DOHH2 (cell line): ENCODE measurements around the gene OPRL1.

Experiments
- H3F3A ChIP-seq: fragments of 200-600 bp; sonication (generic), shearing (Covaris generic); 2 replicates; pipeline ENCODE4 v1.6.0; 2016; ENCODE audit warnings: antibody characterized with exemption, mild to moderate bottlenecking; ENCODE audit not compliant: control insufficient read depth, insufficient read depth
- H3K27ac ChIP-seq: fragments of 200-600 bp; sonication (generic); 2 replicates; pipeline ENCODE4 v1.5.1; 2014; ENCODE audit warnings: low read depth, mild to moderate bottlenecking, low read length, moderate library complexity
- H3K27me3 ChIP-seq: fragments of 200-600 bp; sonication (generic); 2 replicates; pipeline ENCODE4 v1.6.1; 2014; ENCODE audit warnings: mild to moderate bottlenecking, low read length, mixed read lengths; ENCODE audit not compliant: control insufficient read depth
- H3K36me3 ChIP-seq: fragments of 200-600 bp; sonication (generic); 2 replicates; pipeline ENCODE4 v1.6.1; 2014; ENCODE audit warnings: mild to moderate bottlenecking, low read length, moderate library complexity, mixed read lengths; ENCODE audit not compliant: control insufficient read depth
- H3K4me1 ChIP-seq: fragments of 200-600 bp; sonication (generic); 2 replicates; pipeline ENCODE4 v1.6.1; 2014; ENCODE audit warnings: mild to moderate bottlenecking, low read length, mixed read lengths; ENCODE audit not compliant: control insufficient read depth
- H3K4me2 ChIP-seq: fragments of 200-600 bp; sonication (generic); 2 replicates; pipeline ENCODE4 v1.6.0; 2014; ENCODE audit warnings: mild to moderate bottlenecking, low read length, moderate library complexity
- H3K4me3 ChIP-seq: fragments of 200-600 bp; sonication (generic); 2 replicates; pipeline ENCODE4 v1.5.1; 2014; ENCODE audit warnings: mild to moderate bottlenecking, low read length, mixed read lengths
- H3K79me2 ChIP-seq: fragments of 200-600 bp; sonication (generic); 2 replicates; pipeline ENCODE4 v1.6.1; 2014; ENCODE audit warnings: mild to moderate bottlenecking, low read length, mixed read lengths; ENCODE audit not compliant: control insufficient read depth
- H3K9me2 ChIP-seq: fragments of 200-600 bp; sonication (generic); replicated peaks from 2 replicates; pipeline ENCODE4 v1.6.1; 2014; ENCODE audit warnings: mild to moderate bottlenecking, low read length, mixed read lengths; ENCODE audit not compliant: control insufficient read depth
- H3K9me3 ChIP-seq: fragments of 200-600 bp; sonication (generic); 2 replicates; pipeline ENCODE4 v1.6.1; 2014; ENCODE audit warnings: antibody characterized with exemption, low read length, mixed read lengths; ENCODE audit not compliant: control insufficient read depth, insufficient read depth
- H4K20me1 ChIP-seq: fragments of 200-600 bp; sonication (generic); 2 replicates; pipeline ENCODE4 v1.6.0; 2014; ENCODE audit warnings: low read depth, mild to moderate bottlenecking, antibody characterized with exemption, low read length, moderate library complexity; ENCODE audit not compliant: control insufficient read depth, insufficient read depth
- EZH2phosphoT487 ChIP-seq: fragments of 200-600 bp; sonication (generic); IDR thresholded peaks from 2 replicates; pipeline ENCODE4 v1.6.1; 2017; ENCODE audit warnings: borderline replicate concordance, mild to moderate bottlenecking, antibody characterized with exemption, low read length, moderate library complexity, mixed read lengths
- TF ChIP-seq, protein P1 (sequence below): fragments of 200-600 bp; sonication (generic); IDR thresholded peaks from one replicate; pipeline ENCODE4 v1.5.1; 2014; ENCODE audit warnings: antibody characterized with exemption, mild to moderate bottlenecking, low read depth, low read length; ENCODE audit not compliant: poor library complexity, severe bottlenecking

OPRL1 gene

DNA sequence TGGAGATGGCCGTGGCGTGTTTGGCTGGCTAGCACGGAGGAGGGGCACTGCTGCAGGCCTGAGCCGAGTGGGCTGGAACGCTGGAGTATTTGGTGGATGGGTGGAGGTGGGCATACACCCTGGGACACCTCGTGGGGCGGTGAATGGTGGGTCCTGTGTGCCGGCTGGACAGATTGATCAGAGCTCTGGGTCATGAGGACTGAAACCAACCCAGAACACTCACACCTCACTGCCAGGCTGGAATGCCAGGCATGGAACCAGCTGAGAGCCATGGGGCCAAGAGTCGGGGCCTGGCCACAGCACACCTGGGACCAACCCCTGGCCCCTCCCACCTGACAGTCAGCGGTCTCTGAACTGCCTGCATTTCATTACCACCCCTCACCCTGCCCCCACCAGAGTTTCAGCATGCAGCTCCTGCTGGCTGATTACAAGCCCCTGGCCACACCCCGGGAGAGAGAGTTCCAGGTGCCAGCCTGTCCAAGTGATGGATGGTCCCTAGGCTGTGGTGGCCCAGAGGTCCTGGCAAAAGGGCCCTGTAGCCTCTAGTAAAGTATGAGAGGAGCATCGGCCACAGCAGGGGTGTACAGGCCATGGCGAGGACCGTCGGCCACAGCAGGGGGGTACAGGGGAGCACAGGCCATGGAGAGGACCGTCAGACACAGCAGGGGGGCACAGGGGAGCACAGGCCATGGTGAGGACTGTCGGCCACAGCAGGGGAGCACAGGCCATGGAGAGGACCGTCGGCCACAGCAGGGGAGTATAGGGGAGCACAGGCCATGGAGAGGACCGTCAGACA is 24.2 kb downstream of the OPRL1 start:
- H3K4me3 ChIP-seq = no peak overlapping the region
- H3K36me3 ChIP-seq = no peaks in the 10 kb centered on the region
- no peaks in the 10 kb centered on the region for H3K79me2 ChIP-seq
- H3F3A ChIP-seq = peaks cover 5% of the 10 kb centered on the region; the same call in 1 of the 2 replicates
- no peaks in the 10 kb centered on the region for H3K9me3 ChIP-seq
- peaks cover 21% of the 10 kb centered on the region for H3K27me3 ChIP-seq
- H4K20me1 ChIP-seq = 0 out of 2 replicates have a peak, but pooled peaks cover 4% of the 10 kb centered on the region
- H3K4me2 ChIP-seq = no peak overlapping the region
- peaks cover 56% of the 10 kb centered on the region for H3K4me1 ChIP-seq
- no peaks in the 10 kb centered on the region for H3K9me2 ChIP-seq
- H3K27ac ChIP-seq = no peak overlapping the region
- TF ChIP-seq, protein P1, sequence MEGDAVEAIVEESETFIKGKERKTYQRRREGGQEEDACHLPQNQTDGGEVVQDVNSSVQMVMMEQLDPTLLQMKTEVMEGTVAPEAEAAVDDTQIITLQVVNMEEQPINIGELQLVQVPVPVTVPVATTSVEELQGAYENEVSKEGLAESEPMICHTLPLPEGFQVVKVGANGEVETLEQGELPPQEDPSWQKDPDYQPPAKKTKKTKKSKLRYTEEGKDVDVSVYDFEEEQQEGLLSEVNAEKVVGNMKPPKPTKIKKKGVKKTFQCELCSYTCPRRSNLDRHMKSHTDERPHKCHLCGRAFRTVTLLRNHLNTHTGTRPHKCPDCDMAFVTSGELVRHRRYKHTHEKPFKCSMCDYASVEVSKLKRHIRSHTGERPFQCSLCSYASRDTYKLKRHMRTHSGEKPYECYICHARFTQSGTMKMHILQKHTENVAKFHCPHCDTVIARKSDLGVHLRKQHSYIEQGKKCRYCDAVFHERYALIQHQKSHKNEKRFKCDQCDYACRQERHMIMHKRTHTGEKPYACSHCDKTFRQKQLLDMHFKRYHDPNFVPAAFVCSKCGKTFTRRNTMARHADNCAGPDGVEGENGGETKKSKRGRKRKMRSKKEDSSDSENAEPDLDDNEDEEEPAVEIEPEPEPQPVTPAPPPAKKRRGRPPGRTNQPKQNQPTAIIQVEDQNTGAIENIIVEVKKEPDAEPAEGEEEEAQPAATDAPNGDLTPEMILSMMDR = no peak
- no peak for TF ChIP-seq EZH2phosphoT487

DNA sequence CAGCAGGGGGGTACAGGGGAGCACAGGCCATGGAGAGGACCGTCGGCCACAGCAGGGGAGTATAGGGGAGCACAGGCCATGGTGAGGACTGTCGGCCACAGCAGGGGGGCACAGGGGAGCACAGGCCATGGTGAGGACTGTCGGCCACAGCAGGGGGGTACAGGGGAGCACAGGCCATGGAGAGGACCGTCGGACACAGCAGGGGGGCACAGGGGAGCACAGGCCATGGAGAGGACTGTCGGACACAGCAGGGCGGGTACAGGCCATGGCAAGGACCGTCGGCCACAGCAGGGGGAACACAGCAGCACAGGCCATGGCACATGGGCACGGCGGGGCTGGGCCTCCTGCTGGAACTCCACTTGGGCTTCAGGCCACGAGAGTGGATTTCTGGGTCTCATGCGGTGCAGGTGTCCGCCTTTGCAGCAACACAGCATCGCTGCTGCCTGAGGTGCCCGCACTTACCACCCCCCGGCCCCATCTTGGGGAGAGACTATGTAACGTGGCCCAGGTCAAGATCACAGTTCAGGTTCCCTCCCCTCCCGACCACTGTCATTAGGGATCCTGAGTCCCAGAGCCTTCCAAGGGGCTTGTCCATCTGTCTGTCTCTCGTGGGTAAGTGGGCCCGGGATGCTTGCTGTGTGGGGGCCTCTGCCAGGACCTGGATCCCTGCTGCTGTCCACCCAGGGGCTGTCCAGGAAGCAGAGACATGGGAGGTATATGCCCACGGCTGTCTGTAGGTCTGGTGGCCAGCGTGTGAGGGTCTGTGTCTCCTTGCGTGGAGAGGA is 25.0 kb downstream of the OPRL1 start:
- Histone ChIP-seq H4K20me1 (0 out of 2 replicates have a peak, but pooled peaks cover 4% of the 10 kb centered on the region), H3F3A (peaks cover 5% of the 10 kb centered on the region; the same call in 1 of the 2 replicates), H3K27me3 (peaks cover 21% of the 10 kb centered on the region), H3K79me2 (no peaks in the 10 kb centered on the region), H3K9me2 (no peaks in the 10 kb centered on the region), H3K9me3 (no peaks in the 10 kb centered on the region), H3K4me1 (peaks cover 48% of the 10 kb centered on the region), H3K27ac (no peak overlapping the region), H3K4me3 (no peak overlapping the region), H3K36me3 (no peaks in the 10 kb centered on the region), H3K4me2 (no peak overlapping the region)
- TF ChIP-seq, protein P1 = no peak
- TF ChIP-seq EZH2phosphoT487 = no peak

DNA sequence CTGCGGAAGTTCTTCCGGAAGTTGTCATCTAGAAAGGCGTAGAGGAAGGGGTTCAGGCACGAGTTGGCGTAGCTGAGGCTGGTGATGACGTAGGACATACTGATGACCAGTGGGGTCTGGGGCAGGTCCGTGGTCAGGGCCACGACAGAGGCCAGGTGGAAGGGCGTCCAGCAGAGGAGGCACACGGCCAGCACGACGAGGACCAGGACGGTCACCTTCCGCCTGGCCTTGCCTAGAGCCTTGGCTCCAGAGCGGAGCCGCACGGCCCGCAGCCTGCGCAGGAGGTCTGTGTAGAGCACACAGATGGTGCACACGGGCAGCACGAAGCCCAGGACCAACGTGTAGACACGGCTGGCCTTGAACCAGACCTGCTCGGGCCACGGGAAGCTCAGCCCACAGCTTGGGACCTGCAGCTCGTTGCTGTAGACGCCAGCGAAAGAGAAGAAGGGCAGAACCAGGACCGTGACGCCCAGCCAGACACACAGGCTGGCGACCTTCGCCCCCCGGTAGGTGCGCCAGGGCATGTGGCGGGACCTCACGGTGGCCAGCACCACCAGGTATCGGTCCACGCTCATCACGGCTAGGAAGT is 26.1 kb downstream of the OPRL1 start:
- Histone ChIP-seq H3K9me2 (no peaks in the 10 kb centered on the region), H3K36me3 (no peaks in the 10 kb centered on the region), H3K4me2 (no peak overlapping the region), H3K27ac (no peak overlapping the region), H3F3A (0 out of 2 replicates have a peak, but pooled peaks cover 1% of the 10 kb centered on the region), H4K20me1 (0 out of 2 replicates have a peak, but pooled peaks cover 4% of the 10 kb centered on the region), H3K9me3 (no peaks in the 10 kb centered on the region), H3K4me3 (no peak overlapping the region), H3K27me3 (peaks cover 24% of the 10 kb centered on the region), H3K4me1 (peaks cover 38% of the 10 kb centered on the region), H3K79me2 (no peaks in the 10 kb centered on the region)
- no peak for TF ChIP-seq EZH2phosphoT487
- TF ChIP-seq, protein P1 = no peak
